IMR-90 (cell line): ENCODE data around the gene NPIPB6. TPM values are rescaled to one million over a fixed set of nuclear protein-coding genes. Genes with fewer than 3 reads are reported as not detected.

Source experiments
- ATAC-seq: fragments of 200-7000 bp; cut with Tn5 transposase; 2 replicates; pipeline ENCODE4 v1.9.1; 2020; ENCODE audit warnings: low read depth, mild to moderate bottlenecking, moderate library complexity
- BruUV-seq: library from RNA; stranded (reverse); fragments of 400-500 nt; replicated peaks from 2 replicates; lab custom pipeline; 2021; lab: Mats Ljungman, UMichigan
- CTCF ChIA-PET: fragments of 300-600 bp; formaldehyde crosslinking; extraction: SDS; loops from one replicate; lab custom pipeline; 2021; ENCODE audit warnings: antibody characterized with exemption; lab: Yijun Ruan, JAX
- POLR2A ChIA-PET: fragments of 300-600 bp; sonication (Branson Sonifier 250); formaldehyde crosslinking; loops from one replicate; lab custom pipeline; 2022; ENCODE audit warnings: antibody characterized with exemption; ENCODE audit not compliant: unreplicated experiment; lab: Charles Lee
- DNase-seq: peaks from one replicate; pipeline ENCODE4 v3.0.0; 2013
- H2AFZ ChIP-seq: replicated peaks from 2 replicates; pipeline ENCODE3; 2013; ENCODE audit warnings: low read length, mild to moderate bottlenecking; ENCODE audit not compliant: poor library complexity
- H2AK5ac ChIP-seq: 2 replicates; pipeline ENCODE4 v1.6.1; 2013; ENCODE audit warnings: low read depth, low read length, inconsistent platforms
- H2AK9ac ChIP-seq: replicated peaks from 2 replicates; pipeline ENCODE3; 2013; ENCODE audit warnings: mild to moderate bottlenecking, low read depth, low read length, moderate library complexity; ENCODE audit not compliant: poor library complexity
- H2BK120ac ChIP-seq: 2 replicates; pipeline ENCODE4 v1.6.1; 2013; ENCODE audit warnings: low read depth, low read length, inconsistent platforms
- H2BK15ac ChIP-seq: 3 replicates; pipeline ENCODE4 v1.6.1; 2013; ENCODE audit warnings: low read depth, low read length, inconsistent platforms
- H2BK20ac ChIP-seq: 2 replicates; pipeline ENCODE4 v1.6.1; 2013; ENCODE audit warnings: low read depth, mild to moderate bottlenecking, inconsistent platforms, low read length, moderate library complexity
- H2BK5ac ChIP-seq: 2 replicates; pipeline ENCODE4 v1.6.1; 2013; ENCODE audit warnings: mild to moderate bottlenecking, low read depth, low read length, inconsistent platforms; ENCODE audit not compliant: poor library complexity, severe bottlenecking
- H3K14ac ChIP-seq: replicated peaks from 2 replicates; pipeline ENCODE4 v1.6.1; 2013; ENCODE audit warnings: low read depth, low read length, inconsistent platforms
- H3K18ac ChIP-seq: 2 replicates; pipeline ENCODE4 v1.6.1; 2013; ENCODE audit warnings: low read depth, low read length, control low read depth
- H3K23ac ChIP-seq: 2 replicates; pipeline ENCODE4 v1.6.1; 2013; ENCODE audit warnings: low read depth, low read length, inconsistent platforms
- H3K27ac ChIP-seq: 2 replicates; pipeline ENCODE4 v1.5.1; 2013; ENCODE audit warnings: mild to moderate bottlenecking, control low read depth, low read length; ENCODE audit not compliant: insufficient read depth
- H3K27me3 ChIP-seq: 2 replicates; pipeline ENCODE4 v1.6.1; 2013; ENCODE audit warnings: low read length; ENCODE audit not compliant: control insufficient read depth, insufficient read depth
- H3K36me3 ChIP-seq: 2 replicates; pipeline ENCODE4 v1.6.1; 2013; ENCODE audit warnings: low read length, mixed read lengths; ENCODE audit not compliant: control insufficient read depth, insufficient read depth
- H3K4ac ChIP-seq: 2 replicates; pipeline ENCODE4 v1.6.1; 2013; ENCODE audit warnings: low read depth, low read length, inconsistent platforms
- H3K4me1 ChIP-seq: 2 replicates; pipeline ENCODE4 v1.6.1; 2013; ENCODE audit warnings: low read length, mixed read lengths; ENCODE audit not compliant: control insufficient read depth, insufficient read depth
- H3K4me2 ChIP-seq: 2 replicates; pipeline ENCODE4 v1.6.1; 2013; ENCODE audit warnings: low read depth, mild to moderate bottlenecking, control low read depth, low read length, moderate library complexity
- H3K4me3 ChIP-seq: 2 replicates; pipeline ENCODE4 v1.5.1; 2013; ENCODE audit warnings: low read depth, mild to moderate bottlenecking, control low read depth, low read length, moderate library complexity; ENCODE audit not compliant: insufficient read depth
- H3K56ac ChIP-seq: 2 replicates; pipeline ENCODE4 v1.6.1; 2013; ENCODE audit warnings: low read length, inconsistent platforms; ENCODE audit not compliant: insufficient read depth; ENCODE audit errors: extremely low read depth
- H3K79me1 ChIP-seq, 2 experiments: 2 replicates each; pipeline ENCODE4 v1.6.1; 2013; ENCODE audit warnings: low read length in 2 of 2, inconsistent platforms in 1 of 2, low read depth in 1 of 2
- H3K9ac ChIP-seq: 2 replicates; pipeline ENCODE4 v1.6.1; 2013; ENCODE audit warnings: low read depth, low read length, control low read depth
- H3K9me1 ChIP-seq: 2 replicates; pipeline ENCODE4 v1.6.1; 2013; ENCODE audit warnings: low read length, inconsistent platforms; ENCODE audit not compliant: insufficient read depth
- H3K9me3 ChIP-seq: 2 replicates; pipeline ENCODE4 v1.6.1; 2013; ENCODE audit warnings: low read length; ENCODE audit not compliant: control insufficient read depth, insufficient read depth
- H4K20me1 ChIP-seq: 2 replicates; pipeline ENCODE4 v1.6.1; 2013; ENCODE audit warnings: low read length, inconsistent platforms; ENCODE audit not compliant: insufficient read depth
- H4K5ac ChIP-seq: 2 replicates; pipeline ENCODE4 v1.6.1; 2013; ENCODE audit warnings: mild to moderate bottlenecking, low read depth, low read length, control low read depth
- H4K8ac ChIP-seq, 2 experiments: 2 replicates each; pipeline ENCODE4 v1.6.1; 2013; ENCODE audit warnings: low read depth in 2 of 2, low read length in 2 of 2, control low read depth in 1 of 2, inconsistent platforms in 1 of 2
- H4K91ac ChIP-seq: 2 replicates; pipeline ENCODE4 v1.6.1; 2013; ENCODE audit warnings: low read depth, low read length, inconsistent platforms; ENCODE audit not compliant: insufficient read depth
- BHLHE40 ChIP-seq: fragments of 150-350 bp; IDR thresholded peaks from 2 replicates; pipeline ENCODE4 v1.6.1; 2016; ENCODE audit warnings: mild to moderate bottlenecking, low read depth, low read length
- CEBPB ChIP-seq: IDR thresholded peaks from 2 replicates; pipeline ENCODE4 v1.6.1; 2012; ENCODE audit warnings: low read depth, low read length, improper control_type of control experiment
- POLR2A ChIP-seq: IDR thresholded peaks from 2 replicates; pipeline ENCODE4 v1.6.1; 2012; ENCODE audit warnings: mild to moderate bottlenecking, low read depth, low read length
- RAD21 ChIP-seq: IDR thresholded peaks from 2 replicates; pipeline ENCODE4 v1.6.1; 2012; ENCODE audit warnings: low read length, improper control_type of control experiment
- RFX5 ChIP-seq: IDR thresholded peaks from 2 replicates; pipeline ENCODE4 v1.8.0; 2012; ENCODE audit warnings: low read depth, mild to moderate bottlenecking, low read length, moderate library complexity
- dilution Hi-C: fragments of 300-500 bp; cut with HindIII; formaldehyde crosslinking; loops from one replicate; pipeline ENCODE4 v1.14.3; 2018; ENCODE audit warnings: low sequenced_read_pairs; ENCODE audit not compliant: unreplicated experiment
- in situ Hi-C: fragments of 300-500 bp; cut with MboI; formaldehyde crosslinking; loops from 3 replicates; pipeline ENCODE4 v1.14.3; 2019; ENCODE audit warnings: low sequenced_read_pairs, inconsistent platforms, mixed read lengths
- intact Hi-C: fragments of 100-400 bp; cut with micrococcal nuclease; formaldehyde crosslinking; loops from 2 replicates; pipeline ENCODE4 v1.10.0; 2022
- polyA plus RNA-seq, 3 experiments: library from polyadenylated mRNA; depleted of rRNA; stranded (reverse); fragments of >200 nt; gene quantifications; 2 replicates each; pipeline ENCODE4 v1.2.3, GENCODE V29; 2012; ENCODE audit warnings: low replicate concordance in 1 of 3
- total RNA-seq: library from RNA; depleted of rRNA; stranded (reverse); fragments of >200 nt; gene quantifications from 2 replicates; pipeline ENCODE4 v1.2.3, GENCODE V29; 2012
- TF ChIP-seq, protein P1 (sequence below): fragments of 150-350 bp; IDR thresholded peaks from 2 replicates; pipeline ENCODE4 v1.6.1; 2017; ENCODE audit warnings: mild to moderate bottlenecking, antibody characterized with exemption, low read length, low read depth
- TF ChIP-seq, protein P2 (sequence below): fragments of 150-350 bp; IDR thresholded peaks from 2 replicates; pipeline ENCODE4 v1.6.1; 2016; ENCODE audit warnings: low read depth, mild to moderate bottlenecking, low read length, moderate library complexity, borderline replicate concordance

The NPIPB6 gene
- total and polyA plus RNA-seq, 2 of the 4 experiments (the other 2 are of a cell fraction) = 0.18 to 0.19 TPM

GRCh38 chr16:28303132-28303531, 60.2 kb downstream of the NPIPB6 start:
- Histone ChIP-seq H2AFZ (no peak overlapping the region), H3K4me3 (no peak overlapping the region), H3K18ac (no peak overlapping the region), H4K20me1 (no peaks in the 10 kb centered on the region), H2BK5ac (no peak overlapping the region), H2AK9ac (no peak overlapping the region), H3K27me3 (peaks cover 9% of the 10 kb centered on the region), H2BK15ac (no peak overlapping the region), H3K4ac (no peak overlapping the region), H4K91ac (no peak overlapping the region), H3K36me3 (no peaks in the 10 kb centered on the region), H3K9me3 (no peaks in the 10 kb centered on the region), H3K9me1 (no peaks in the 10 kb centered on the region), H4K5ac (no peak overlapping the region), H3K56ac (no peak overlapping the region), H2BK120ac (no peak overlapping the region), H3K4me2 (no peak overlapping the region), H3K9ac (no peak overlapping the region), H4K8ac (no peak overlapping the region), H3K27ac (no peak overlapping the region), H3K4me1 (no peaks in the 10 kb centered on the region), H2AK5ac (no peak overlapping the region), H3K23ac (no peak overlapping the region), H2BK20ac (no peak overlapping the region), H3K79me1 (no peaks in the 10 kb centered on the region), H3K14ac (no peak overlapping the region)
- ChIA-PET POLR2A (no interaction called here), CTCF (no interaction called here)
- intact Hi-C loops (no loop called here), in situ Hi-C loops (no loop called here), dilution Hi-C loops (no loop called here)
- no TSS peak for BruUV-seq
- no peak for TF ChIP-seq RAD21
- TF ChIP-seq, protein P1, sequence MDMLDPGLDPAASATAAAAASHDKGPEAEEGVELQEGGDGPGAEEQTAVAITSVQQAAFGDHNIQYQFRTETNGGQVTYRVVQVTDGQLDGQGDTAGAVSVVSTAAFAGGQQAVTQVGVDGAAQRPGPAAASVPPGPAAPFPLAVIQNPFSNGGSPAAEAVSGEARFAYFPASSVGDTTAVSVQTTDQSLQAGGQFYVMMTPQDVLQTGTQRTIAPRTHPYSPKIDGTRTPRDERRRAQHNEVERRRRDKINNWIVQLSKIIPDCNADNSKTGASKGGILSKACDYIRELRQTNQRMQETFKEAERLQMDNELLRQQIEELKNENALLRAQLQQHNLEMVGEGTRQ = no peak
- no peak for TF ChIP-seq POLR2A
- TF ChIP-seq, protein P2, sequence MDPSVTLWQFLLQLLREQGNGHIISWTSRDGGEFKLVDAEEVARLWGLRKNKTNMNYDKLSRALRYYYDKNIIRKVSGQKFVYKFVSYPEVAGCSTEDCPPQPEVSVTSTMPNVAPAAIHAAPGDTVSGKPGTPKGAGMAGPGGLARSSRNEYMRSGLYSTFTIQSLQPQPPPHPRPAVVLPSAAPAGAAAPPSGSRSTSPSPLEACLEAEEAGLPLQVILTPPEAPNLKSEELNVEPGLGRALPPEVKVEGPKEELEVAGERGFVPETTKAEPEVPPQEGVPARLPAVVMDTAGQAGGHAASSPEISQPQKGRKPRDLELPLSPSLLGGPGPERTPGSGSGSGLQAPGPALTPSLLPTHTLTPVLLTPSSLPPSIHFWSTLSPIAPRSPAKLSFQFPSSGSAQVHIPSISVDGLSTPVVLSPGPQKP = no peak
- no peak for TF ChIP-seq CEBPB
- TF ChIP-seq RFX5 = no peak
- no peak for TF ChIP-seq BHLHE40
- ATAC-seq (no peak), DNase-seq (no peak)
